HEK293 (cell line): ENCODE data around the gene ETHE1.

Experiments
- CTCF ChIA-PET: fragments of 350-600 bp; formaldehyde crosslinking; extraction: SDS; loops from one replicate; lab custom pipeline; 2021; ENCODE audit warnings: antibody characterized with exemption; lab: Yijun Ruan, JAX
- POLR2A ChIA-PET: fragments of 300-600 bp; formaldehyde crosslinking; extraction: SDS; loops from one replicate; lab custom pipeline; 2020; ENCODE audit warnings: antibody characterized with exemption, inconsistent platforms; lab: Yijun Ruan, JAX
- H3K27ac ChIP-seq: fragments of 200-500 bp; sonication (Bioruptor generic); 2 replicates; pipeline ENCODE4 v1.5.1; 2014; ENCODE audit warnings: low read depth, low read length, control low read depth, inconsistent platforms; ENCODE audit errors: extremely low read depth
- H3K36me3 ChIP-seq, 2 experiments: fragments of 200-500 bp in 1 of 2; sonication (Bioruptor generic) in 1 of 2; 1 replicate in 1 of 2; 2 replicates in 1 of 2; pipeline ENCODE4 v1.5.1; 2014 to 2017; ENCODE audit warnings: inconsistent platforms in 2 of 2, low read length in 2 of 2; ENCODE audit not compliant: control insufficient read depth in 2 of 2, insufficient read depth in 1 of 2
- H3K4me1 ChIP-seq: fragments of 200-500 bp; sonication (Bioruptor generic); 2 replicates; pipeline ENCODE4 v1.5.1; 2014; ENCODE audit warnings: mild to moderate bottlenecking, low read length, inconsistent platforms; ENCODE audit not compliant: control insufficient read depth, insufficient read depth
- H3K4me3 ChIP-seq: 2 replicates; pipeline ENCODE4 v1.5.1; 2011; ENCODE audit warnings: low read depth, mild to moderate bottlenecking, control low read depth, low read length, moderate library complexity
- H3K9me3 ChIP-seq: fragments of 200-500 bp; sonication (Bioruptor generic); 2 replicates; pipeline ENCODE4 v1.5.1; 2014; ENCODE audit warnings: low read depth, low read length, inconsistent platforms; ENCODE audit not compliant: control insufficient read depth, insufficient read depth
- IKZF3 ChIP-seq: fragments of 450-650 bp; IDR thresholded peaks from 2 replicates; pipeline ENCODE4 v1.5.0; 2018; ENCODE audit warnings: missing biosample characterization, mild to moderate bottlenecking, missing genetic modification characterization, moderate library complexity
- KLF9 ChIP-seq: fragments of 450-650 bp; formaldehyde crosslinking; IDR thresholded peaks from 2 replicates; pipeline ENCODE4 v1.5.1; 2016; ENCODE audit warnings: missing biosample characterization, missing genetic modification characterization, low read depth
- PRDM10 ChIP-seq: fragments of 450-650 bp; formaldehyde crosslinking; IDR thresholded peaks from 2 replicates; pipeline ENCODE4 v1.5.1; 2016; ENCODE audit warnings: missing biosample characterization, missing genetic modification characterization
- SALL2 ChIP-seq: fragments of 450-650 bp; formaldehyde crosslinking; IDR thresholded peaks from 2 replicates; pipeline ENCODE4 v1.5.0; 2017; ENCODE audit warnings: missing biosample characterization, mild to moderate bottlenecking, missing genetic modification characterization, borderline replicate concordance
- YY2 ChIP-seq: fragments of 450-650 bp; formaldehyde crosslinking; IDR thresholded peaks from 2 replicates; pipeline ENCODE4 v1.5.1; 2016; ENCODE audit warnings: missing biosample characterization, missing genetic modification characterization
- ZBTB10 ChIP-seq: fragments of 450-650 bp; formaldehyde crosslinking; IDR thresholded peaks from 2 replicates; pipeline ENCODE4 v1.5.1; 2016; ENCODE audit warnings: missing biosample characterization, missing genetic modification characterization
- ZBTB48 ChIP-seq: fragments of 450-650 bp; formaldehyde crosslinking; IDR thresholded peaks from 2 replicates; pipeline ENCODE4 v1.5.1; 2016; ENCODE audit warnings: missing biosample characterization, missing genetic modification characterization
- ZFP69B ChIP-seq: fragments of 450-650 bp; formaldehyde crosslinking; IDR thresholded peaks from 2 replicates; pipeline ENCODE4 v1.5.1; 2016; ENCODE audit warnings: missing biosample characterization, missing genetic modification characterization
- ZNF133 ChIP-seq: fragments of 450-650 bp; formaldehyde crosslinking; IDR thresholded peaks from 2 replicates; pipeline ENCODE4 v1.5.1; 2016; ENCODE audit warnings: missing biosample characterization, missing genetic modification characterization
- ZNF184 ChIP-seq: fragments of 450-650 bp; IDR thresholded peaks from 2 replicates; pipeline ENCODE4 v1.5.1; 2018; ENCODE audit warnings: missing biosample characterization, mild to moderate bottlenecking, missing genetic modification characterization
- ZNF341 ChIP-seq: fragments of 450-650 bp; formaldehyde crosslinking; IDR thresholded peaks from 2 replicates; pipeline ENCODE4; 2016; ENCODE audit warnings: low read depth, missing biosample characterization, missing genetic modification characterization
- ZNF529 ChIP-seq: fragments of 450-650 bp; formaldehyde crosslinking; IDR thresholded peaks from 2 replicates; pipeline ENCODE4 v1.5.1; 2017; ENCODE audit warnings: missing genetic modification characterization, missing biosample characterization; ENCODE audit not compliant: insufficient replicate concordance
- TF ChIP-seq, protein P1 (sequence below): fragments of 450-650 bp; formaldehyde crosslinking; IDR thresholded peaks from 2 replicates; pipeline ENCODE4 v1.5.1; 2017; ENCODE audit warnings: missing biosample characterization, mild to moderate bottlenecking, missing genetic modification characterization, moderate library complexity

Gene ETHE1

GRCh38 chr19:43464134-43464775 lies 62.7 kb downstream of the ETHE1 start:
- POLR2A ChIA-PET, result interaction anchor here (0.5 to 2.4 kb wide), 17 partner anchors 9 to 471 kb away, joined by 3 to 30 read pairs (median 8); partner anchors contain the start of genes ETHE1, PHLDB3, ZNF45 and ZNF575
- H3K27ac ChIP-seq, result peak overlapping the region; percentile 48; the same call in 1 of the 2 replicates

More at GRCh38 chr19:43464134-43464775, 62.7 kb downstream of the ETHE1 start:
- Histone ChIP-seq H3K4me3 (peak overlapping the region; percentile 64), H3K4me1 (peaks cover 13% of the 10 kb centered on the region; the same call in 1 of the 2 replicates), H3K9me3 (no peaks in the 10 kb centered on the region), H3K36me3 (no peaks in the 10 kb centered on the region)
- CTCF ChIA-PET, result interaction anchor here (0.6 to 12.2 kb wide), 9 partner anchors 17 to 302 kb away, joined by 3 to 180 read pairs (median 6); no protein-coding TSS in a partner anchor
- TF ChIP-seq YY2 (tag by site-specific recombination) (0 out of 2 replicates have a peak, but pooled peaks have one; percentile 37), ZNF529 (tag by site-specific recombination) (no peak), ZNF133 (tag by site-specific recombination) (0 out of 2 replicates have a peak, but pooled peaks have one; percentile 9), ZBTB10 (tag by site-specific recombination) (0 out of 2 replicates have a peak, but pooled peaks have one; percentile 8), PRDM10 (peak; percentile 99), ZNF341 (tag by site-specific recombination) (peak; percentile 7; the same call in 1 of the 2 replicates), ZBTB48 (tag by site-specific recombination) (peak; percentile 35; the same call in 1 of the 2 replicates), SALL2 (tag by site-specific recombination) (no peak), ZFP69B (tag by site-specific recombination) (peak; percentile 78; the same call in 1 of the 2 replicates), ZNF184 (no peak), IKZF3 (tag by site-specific recombination) (peak; percentile 74), KLF9 (tag by site-specific recombination) (0 out of 2 replicates have a peak, but pooled peaks have one; percentile 1)
- TF ChIP-seq, protein P1, sequence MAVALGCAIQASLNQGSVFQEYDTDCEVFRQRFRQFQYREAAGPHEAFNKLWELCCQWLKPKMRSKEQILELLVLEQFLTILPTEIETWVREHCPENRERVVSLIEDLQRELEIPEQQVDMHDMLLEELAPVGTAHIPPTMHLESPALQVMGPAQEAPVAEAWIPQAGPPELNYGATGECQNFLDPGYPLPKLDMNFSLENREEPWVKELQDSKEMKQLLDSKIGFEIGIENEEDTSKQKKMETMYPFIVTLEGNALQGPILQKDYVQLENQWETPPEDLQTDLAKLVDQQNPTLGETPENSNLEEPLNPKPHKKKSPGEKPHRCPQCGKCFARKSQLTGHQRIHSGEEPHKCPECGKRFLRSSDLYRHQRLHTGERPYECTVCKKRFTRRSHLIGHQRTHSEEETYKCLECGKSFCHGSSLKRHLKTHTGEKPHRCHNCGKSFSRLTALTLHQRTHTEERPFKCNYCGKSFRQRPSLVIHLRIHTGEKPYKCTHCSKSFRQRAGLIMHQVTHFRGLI (tag by site-specific recombination), result 0 out of 2 replicates have a peak, but pooled peaks have one; percentile 32
